GM19455 (cell line): ENCODE data around the gene LCE2D.
"Not testable (repeated sequence)": the region's sequence is repeated elsewhere in the genome, so short reads cannot be mapped to it uniquely, and the experiment has no call there.

Source experiments
- ATAC-seq: cut with Tn5 transposase; IDR thresholded peaks from one replicate; pipeline ENCODE4 v1.9.1; 2021; ENCODE audit not compliant: unreplicated experiment

Gene LCE2D, protein sequence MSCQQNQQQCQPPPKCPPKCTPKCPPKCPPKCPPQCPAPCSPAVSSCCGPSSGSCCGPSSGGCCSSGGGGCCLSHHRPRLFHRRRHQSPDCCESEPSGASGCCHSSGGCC

DNA sequence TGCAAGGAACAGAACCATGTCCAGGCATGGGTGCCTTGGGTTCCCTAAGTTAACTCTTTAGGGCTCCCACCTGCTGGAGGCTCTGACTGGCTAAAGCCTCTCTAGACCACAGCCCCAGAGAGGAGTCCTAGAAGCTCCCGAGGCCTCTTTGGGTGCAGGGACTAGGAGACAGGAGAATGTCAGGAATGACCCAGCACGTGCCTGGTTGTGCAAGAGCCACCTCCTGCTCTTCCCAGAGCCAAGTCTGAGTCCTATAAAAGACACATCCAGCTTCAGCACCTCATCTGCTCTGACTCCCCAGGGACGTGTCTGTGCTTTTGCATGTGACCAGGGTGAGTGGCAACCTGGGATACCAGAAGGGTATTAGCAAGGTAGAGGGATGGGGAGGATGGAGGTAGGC is at the start of gene LCE2D:
Gene LCE2D, plus strand, starts transcription at position 283 of the 400 bp plus-strand sequence. CDS start 726 bp downstream, outside the sequence.
- ATAC-seq, result no peak

DNA sequence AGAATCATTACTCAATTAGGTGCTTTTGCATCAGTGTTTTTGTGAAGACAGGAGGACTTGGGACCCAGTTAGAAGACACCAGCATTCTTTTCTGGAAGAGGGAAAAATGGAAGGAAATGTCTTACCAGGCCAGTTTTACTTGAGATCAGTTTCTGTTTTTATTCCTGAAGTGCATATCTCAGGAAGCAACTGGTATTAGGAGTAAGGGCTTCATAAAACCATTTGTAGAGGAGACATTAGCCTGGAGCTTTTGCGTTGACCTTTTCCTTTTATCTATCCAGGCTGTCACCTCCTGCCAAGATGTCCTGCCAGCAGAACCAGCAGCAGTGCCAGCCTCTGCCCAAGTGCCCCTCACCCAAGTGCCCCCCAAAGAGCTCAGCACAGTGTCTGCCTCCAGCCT is 49.7 kb upstream of the LCE2D start, which contains the start of gene LCE3B:
Gene LCE3B, plus strand, starts transcription at position 301 of the 400 bp plus-strand sequence. Its CDS starts 0 bp downstream, at position 301.
- no peak for ATAC-seq

DNA sequence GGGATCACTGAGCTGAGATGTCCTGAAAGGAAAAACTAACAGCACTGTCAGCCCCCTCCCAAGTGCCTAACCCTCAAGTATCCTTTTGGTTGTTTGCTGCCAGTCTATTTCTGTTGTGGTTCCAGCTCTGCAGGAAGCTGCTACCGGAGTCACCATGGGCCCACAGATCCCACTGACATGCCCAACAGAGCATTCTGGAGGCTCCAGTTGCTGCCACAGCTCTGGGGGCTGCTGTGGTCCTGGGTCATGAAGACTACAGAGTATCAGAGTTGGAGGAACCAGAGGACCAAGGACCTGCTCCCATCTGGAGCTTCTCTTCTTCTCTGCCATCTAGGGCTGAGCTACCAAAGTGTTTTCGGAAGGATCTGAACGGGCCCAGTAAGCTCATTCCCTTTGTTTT is 41.2 kb upstream of the LCE2D start:
- ATAC-seq, result no peak

DNA sequence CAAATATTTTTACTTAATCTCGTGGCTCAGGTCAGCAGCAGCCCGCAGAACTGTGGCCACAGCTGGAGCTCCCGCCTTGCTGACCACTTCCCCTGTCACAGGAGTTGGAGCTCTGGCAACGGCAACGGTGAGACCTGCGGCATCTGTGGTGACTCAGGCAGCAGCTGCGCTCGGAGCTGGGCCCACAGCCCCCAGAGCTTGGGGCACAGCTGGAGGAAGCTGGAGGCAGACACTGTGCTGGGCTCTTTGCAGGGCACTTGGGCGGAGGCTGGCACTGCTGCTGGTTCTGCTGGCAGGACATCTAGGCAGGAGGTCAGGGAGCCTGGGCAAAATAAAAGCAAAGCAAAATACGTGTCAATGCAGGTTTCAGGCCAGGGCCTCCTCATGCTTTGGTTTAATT is 40.4 kb upstream of the LCE2D start, which contains the start of gene LCE3A:
Gene LCE3A, minus strand, starts transcription at position 301 of the 400 bp plus-strand sequence. Its CDS starts 0 bp downstream, at position 301.
- ATAC-seq, result no peak

DNA sequence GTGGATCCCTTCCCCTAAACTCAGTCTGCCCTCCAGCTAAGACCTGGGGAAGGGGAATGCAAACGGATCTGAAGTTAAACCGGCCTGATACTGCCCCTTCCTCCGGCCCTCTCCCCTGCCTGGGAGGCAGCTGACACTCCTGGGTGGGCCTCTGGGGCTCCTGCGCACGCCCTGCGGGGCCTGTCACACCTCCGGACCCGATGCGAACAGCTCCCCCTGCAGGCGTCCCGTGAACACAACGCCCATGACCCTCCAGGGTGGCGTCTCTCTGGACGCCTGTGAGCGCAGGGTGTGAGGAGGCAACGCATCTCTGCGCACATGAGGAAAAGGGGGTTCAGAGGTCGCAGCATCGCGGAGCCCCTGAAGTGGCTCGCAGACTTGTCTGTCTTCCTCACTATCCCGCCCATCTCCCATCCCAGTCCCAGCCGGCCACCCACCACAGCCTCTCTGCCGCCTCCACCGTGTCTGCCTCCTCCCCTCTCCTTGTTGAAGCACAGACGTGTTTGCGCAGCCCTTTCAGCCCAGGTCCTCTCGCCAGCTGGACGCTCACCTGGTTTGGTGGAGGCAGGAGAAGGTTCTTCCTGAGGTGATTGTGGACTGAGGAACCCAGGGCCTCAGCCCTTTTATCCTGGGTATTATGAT is 39.9 kb upstream of the LCE2D start:
- ATAC-seq, result no peak

DNA sequence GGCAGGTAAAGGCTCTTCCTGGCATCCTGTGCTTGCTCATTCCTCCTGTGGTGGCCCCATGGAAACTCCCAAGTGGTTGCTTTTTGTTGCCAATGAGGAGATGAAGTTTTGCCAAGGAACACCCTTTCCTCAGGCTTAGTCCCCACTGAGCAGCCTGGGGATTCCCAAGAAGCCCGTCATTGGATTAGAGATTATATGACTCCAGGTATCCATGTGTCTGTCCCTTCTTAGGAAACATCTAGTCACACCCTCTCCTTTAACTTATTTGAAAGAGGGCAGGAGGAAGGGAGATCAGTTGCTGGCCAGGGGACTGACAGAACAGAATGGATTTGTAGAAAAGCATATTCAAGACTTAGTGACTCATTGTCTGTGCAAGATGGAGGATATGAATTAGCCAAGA is 36.4 kb upstream of the LCE2D start:
- no peak for ATAC-seq

DNA sequence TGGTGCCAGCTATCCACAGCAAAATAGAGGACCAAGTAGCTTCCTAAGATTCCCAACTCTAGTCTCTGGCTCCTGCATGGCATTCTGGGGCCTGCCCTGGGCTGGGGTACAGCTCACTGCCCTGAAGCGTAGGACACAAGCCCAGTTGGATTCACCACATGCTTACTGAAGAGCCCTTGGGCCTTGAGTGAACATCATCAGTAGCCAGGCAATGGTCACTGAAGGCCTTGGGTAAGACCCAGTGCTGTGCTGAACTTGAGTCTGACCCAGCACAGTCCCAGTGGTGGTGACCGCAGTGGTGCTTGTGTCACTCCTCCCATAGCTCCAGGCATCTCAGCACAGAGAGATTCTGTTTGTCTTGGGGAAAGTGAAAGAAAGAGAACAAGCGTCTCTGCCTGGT is 32.6 kb upstream of the LCE2D start:
- no peak for ATAC-seq

DNA sequence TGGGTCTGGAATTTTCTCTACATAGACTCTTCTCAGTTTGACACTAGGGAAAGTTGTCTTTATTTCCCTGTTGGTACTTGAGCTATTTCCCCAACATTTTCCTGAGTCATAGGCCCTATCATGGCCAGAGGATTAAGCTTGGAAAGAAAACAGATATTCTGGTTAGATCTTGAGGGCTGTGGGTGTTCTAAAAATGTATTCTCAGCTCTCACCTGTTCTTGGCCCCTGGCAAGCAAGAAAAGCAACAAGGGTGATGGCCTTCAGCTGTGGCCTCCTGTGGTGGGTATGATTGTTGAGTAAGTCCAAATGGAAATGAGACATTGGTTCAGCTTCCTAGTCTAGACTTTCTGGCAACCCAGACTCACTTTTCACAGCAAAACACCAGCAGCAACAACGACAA is 22.8 kb upstream of the LCE2D start:
- ATAC-seq, result no peak

DNA sequence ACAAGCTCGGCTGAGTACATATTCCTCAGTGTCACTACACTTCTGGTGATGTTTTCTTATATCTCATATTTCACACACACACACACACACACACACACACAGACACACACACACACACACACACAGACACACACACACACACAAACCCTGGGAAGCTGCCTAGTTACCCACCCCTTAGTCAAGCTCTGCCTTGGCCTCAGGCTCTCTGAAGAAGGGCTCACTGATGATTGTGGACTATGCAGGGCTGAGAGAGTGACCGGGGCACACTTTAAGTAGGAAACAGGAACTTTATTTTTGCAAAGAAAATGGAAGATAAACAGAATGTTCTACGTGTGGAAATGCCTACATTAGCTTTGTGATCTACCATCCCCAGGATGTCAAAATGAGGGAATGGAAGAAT is 19.2 kb upstream of the LCE2D start:
- ATAC-seq, result no peak

DNA sequence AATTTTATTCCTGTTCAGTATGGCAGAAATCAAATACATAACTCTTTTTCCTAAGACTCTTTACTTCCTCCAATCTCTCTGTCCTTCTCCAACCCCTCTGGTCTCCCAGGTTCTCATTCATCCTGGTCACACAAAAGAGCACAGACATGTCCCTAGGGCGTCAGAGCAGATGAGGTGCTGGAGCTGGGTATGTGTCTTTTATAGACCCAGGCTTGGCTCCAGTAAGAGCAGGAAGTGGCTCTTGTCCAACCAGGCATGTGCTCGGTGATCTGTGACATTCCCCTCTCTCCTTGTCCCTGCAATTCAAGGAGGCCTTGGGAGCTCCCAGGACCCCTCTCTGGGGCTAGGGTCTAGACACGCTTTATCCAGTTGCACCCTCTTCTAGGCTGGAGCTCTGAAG is 18.0 kb upstream of the LCE2D start:
- ATAC-seq, result no peak

DNA sequence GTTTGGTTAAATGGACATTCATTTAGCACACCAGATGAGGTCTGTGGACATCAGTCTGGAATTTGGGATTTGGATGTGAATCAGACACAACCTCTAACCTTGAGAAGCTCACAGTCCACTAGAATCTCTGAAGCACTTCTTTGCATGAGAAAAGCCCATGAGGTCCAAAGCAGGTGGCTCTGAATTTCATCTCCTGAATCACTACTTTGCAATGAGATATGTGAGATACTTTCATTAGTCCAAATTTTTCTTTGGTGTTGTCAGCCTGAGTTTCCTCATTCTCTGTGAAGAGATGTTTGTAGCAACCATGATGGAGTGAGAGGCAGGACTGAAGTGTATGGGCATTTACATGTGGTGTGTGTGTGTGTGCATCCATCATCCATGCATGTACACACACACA is 16.5 kb upstream of the LCE2D start:
- ATAC-seq, result no peak

DNA sequence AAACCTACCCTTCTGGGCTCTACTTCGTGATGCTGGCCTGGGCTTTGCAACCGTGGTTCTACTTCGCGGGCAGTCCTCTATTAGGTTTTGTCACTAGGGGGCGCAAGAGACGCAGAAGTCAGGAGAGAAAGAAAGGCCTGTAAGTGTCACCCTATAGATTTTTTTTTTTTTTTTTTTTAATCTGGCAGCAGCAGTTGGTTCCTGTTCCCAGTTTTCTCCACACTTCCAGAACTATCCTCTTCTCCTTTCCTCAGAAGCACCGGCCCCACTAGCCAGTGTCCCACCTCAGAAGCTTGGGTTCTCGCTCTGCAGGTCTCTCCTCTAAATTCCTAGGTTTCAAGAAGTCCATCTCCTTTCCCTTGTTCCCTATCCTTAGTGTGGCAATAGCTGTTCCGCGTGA is 9.1 kb upstream of the LCE2D start:
- ATAC-seq, result no peak

DNA sequence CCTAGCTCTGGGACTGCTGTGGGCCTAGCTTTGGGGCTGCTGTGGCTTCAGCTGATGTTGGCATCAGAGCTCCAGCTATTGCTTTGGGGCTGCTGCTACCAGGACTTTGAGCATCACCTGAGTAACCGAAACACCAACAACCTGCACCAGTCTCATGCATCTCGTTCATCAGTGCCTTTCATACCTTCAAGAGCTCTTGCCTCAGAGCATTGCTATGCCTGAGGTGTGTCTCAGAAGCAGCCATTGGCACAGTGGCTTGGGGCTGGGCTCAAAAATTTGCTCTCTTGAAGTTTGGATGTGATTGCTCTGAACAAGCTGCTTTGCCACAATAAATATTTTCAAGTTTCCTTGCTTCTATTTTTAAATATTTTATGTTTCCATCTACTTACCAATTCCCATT is 6.7 kb upstream of the LCE2D start:
- no peak for ATAC-seq

DNA sequence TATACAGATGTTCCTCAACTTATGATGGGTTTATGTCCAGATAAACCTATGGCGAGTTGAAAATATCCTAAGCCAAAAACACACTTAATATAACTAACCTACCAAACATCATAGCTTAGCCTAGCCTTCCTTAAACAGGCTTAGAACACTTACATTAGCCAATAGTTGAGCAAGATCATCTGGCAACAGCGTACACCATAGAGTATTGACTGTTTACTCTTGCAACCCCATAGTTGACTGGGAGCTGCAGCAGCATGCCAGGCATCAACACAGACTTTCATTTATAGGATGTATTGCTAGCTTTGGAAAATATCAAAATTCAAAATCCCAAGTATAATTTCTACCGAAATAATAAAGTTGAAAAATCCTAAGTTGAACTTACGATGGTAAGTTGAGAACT is 5.5 kb upstream of the LCE2D start:
- ATAC-seq, result no peak

DNA sequence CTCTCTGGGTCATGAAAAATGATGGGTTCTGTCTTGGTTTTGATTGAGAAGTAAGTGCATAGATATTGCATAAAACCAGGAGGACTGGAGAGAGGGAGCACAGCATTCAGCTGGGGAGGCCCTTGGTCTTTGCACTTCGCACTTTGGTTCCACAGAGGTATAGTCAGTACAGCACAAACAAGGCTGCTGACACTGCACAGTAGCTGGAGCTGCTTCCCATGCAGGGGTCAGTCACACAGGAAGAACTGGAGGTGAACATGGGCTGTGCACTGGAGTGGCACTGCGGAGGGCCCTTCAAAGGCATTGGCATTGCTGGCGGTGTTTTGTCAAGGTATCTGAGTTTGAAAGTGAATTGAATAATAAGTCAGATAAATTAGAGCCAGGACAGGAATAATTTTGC is 4.5 kb upstream of the LCE2D start:
- no peak for ATAC-seq

DNA sequence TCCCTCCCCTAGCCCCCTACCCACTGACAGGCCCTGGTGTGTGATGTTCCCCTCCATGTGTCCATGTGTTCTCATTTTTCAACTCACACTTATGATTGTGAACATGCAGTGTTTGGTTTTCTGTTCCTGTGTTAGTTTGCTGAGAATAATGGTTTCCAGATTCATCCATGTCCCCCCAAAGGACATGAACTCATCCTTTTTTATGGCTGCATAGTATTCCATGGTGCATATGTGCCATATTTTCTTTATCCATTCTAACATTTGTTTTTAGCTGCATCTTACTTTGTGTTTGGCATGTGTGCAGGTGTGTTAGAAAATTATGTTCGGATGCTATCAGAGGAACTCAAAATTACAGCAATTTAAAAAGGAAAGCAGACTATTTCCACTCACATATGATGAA is 3.0 kb downstream of the LCE2D start:
- not testable (repeated sequence) for ATAC-seq

DNA sequence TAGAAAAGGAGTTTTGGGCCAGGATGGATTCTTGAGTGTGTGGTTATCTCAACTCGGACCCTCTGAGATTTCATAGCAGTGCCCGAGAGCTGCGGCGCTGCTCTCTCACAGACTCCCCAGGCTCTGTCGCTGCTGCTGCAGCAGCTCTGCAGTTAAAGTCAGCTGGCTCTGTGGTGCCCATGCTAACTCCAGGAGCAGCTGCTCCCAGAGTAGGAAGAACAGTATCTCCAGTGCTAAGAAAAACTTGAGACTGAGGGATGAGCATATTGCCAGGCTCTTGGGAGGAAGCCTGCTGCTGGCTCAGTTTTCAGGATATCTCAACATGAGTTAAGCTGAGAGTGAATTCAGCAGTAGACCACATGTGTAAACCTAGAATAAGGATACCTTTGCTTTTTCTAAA is 4.5 kb downstream of the LCE2D start:
- no peak for ATAC-seq

DNA sequence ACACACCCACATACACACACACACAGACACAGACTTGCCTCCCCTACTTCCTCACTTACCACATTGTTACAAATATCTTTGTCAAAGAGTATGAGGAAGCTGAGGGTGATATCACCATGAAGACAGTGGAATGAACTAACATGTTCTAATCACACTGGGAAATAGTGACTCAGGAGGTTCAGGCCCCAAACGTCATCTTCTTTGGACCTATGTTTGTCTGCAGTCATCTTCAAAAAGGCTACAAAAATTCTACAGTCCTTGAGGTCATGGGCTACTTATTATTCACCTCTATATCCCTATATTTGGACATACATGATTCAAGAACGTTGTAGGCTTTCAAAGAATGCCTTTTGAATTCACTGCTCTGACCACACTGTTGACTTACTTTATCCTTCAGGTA is 9.8 kb downstream of the LCE2D start:
- no peak for ATAC-seq

DNA sequence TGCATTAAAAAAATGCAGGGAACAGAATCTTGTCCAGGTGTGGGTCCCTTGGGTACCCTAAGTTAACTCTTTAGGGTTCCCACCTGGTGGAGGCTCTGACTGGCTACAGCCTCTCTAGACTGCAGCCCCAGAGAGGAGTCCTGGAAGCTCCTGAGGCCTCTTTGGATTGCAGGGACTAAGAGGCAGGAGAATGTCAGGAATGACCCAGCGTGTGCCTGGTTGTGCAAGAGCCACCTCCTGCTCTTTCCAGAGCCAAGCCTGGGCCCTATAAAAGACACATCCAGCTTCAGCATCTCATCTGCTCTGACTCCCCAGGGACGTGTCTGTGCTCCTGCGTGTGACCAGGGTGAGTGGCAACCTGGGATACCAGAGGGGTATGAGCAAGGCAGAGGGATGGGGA is 11.8 kb downstream of the LCE2D start, which contains the start of gene LCE2C:
Gene LCE2C, plus strand, starts transcription at position 297 of the 400 bp plus-strand sequence. CDS start 737 bp downstream, outside the sequence.
- ATAC-seq, result not testable (repeated sequence)

DNA sequence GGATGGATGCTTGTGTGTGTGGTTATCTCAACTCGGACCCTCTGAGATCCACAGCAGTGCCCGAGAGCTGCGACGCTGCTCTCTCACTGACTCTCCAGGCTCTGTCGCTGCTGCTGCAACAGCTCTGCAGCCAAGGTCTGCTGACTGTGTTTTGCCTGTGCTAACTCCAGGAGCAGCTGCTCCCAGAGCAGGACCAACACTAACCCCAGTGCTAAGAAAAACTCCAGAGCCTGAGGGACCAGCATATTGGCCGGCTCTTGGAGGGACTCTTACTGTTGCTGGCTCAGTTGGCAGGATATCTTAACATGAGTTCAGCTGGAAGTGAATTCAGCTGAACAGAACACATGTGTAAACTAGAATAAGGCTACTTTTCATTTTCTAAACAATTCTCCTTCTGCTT is 16.3 kb downstream of the LCE2D start:
- no peak for ATAC-seq

DNA sequence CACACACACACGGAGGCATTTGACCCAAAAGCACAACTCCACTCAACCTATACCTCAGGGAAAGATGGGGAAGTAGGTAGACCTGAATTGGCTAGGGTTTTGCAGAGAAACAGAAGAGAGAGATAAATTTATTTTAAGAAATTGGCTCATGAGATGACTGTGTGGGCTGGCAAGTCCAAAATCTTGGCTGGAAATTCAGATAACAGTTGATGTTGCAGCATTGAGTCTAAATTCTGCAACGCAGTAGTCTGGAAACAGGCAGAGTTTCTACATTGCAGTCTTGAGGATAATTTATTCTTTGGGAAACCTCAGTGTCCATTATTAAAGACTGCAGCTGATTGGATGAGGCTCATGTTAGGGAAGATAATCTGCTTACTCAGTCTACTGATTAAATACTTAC is 18.4 kb downstream of the LCE2D start:
- no peak for ATAC-seq

DNA sequence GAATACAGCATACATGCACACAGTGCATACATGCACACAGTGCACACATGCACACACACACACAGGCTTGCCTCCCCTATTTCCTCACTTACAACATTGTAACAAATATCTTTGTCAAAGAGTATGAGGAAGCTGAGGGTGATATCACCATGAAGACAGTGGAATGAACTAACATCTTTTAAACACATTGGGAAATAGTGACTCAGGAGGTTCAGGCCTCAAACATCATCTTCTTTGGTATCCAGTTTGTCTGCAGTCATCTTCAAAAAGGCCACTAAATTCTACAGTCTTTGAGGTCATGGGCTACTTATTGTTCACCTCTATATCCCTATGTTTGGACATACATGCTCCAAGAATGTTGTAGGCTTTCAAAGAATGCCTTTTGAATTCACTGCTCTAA is 20.7 kb downstream of the LCE2D start:
- ATAC-seq, result no peak

DNA sequence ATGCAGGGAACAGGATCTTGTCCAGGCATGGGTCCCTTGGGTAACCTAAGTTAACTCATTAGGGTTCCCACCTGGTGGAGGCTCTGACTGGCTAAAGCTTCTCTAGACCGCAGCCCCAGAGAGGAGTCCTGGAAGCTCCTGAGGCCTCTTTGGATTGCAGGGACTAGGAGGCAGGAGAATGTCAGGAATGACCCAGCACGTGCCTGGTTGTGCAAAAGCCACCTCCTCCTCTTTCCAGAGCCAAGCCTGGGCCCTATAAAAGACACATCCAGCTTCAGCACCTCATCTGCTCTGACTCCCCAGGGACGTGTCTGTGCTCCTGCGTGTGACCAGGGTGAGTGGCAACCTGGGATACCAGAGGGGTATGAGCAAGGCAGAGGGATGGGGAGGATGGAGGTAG is 22.6 kb downstream of the LCE2D start, which contains the start of gene LCE2B:
Gene LCE2B, plus strand, starts transcription at position 301 of the 400 bp plus-strand sequence. CDS start 721 bp downstream, outside the sequence.
- not testable (repeated sequence) for ATAC-seq
